Putamen (tissue), 1 donor: ENCODE data around the gene TMEM86B.
"Not testable (repeated sequence)": the region's sequence is repeated elsewhere in the genome, so short reads cannot be mapped to it uniquely, and the experiment has no call there.

Source experiments
- DNase-seq: peaks from one replicate; pipeline ENCODE4 v3.0.0-alpha.2; 2016; ENCODE audit warnings: low spot score

Gene TMEM86B

GRCh38 chr19:55241935-55242464 is 13.4 kb upstream of the TMEM86B start:
- no peak for DNase-seq

GRCh38 chr19:55241143-55241934 is 12.8 kb upstream of the TMEM86B start:
- DNase-seq: no peak

- DNase-seq: no peak
Measured at GRCh38 chr19:55240713-55241020, 12.1 kb upstream of the TMEM86B start.

- DNase-seq: no peak
Measured at GRCh38 chr19:55239004-55239403, 10.4 kb upstream of the TMEM86B start.

GRCh38 chr19:55238030-55238429 is 9.5 kb upstream of the TMEM86B start:
- DNase-seq: no peak

GRCh38 chr19:55232986-55233385 is 4.4 kb upstream of the TMEM86B start:
- no peak for DNase-seq

- DNase-seq: no peak
Measured at GRCh38 chr19:55232286-55232602, 3.7 kb upstream of the TMEM86B start.

GRCh38 chr19:55231391-55232285 is 3.1 kb upstream of the TMEM86B start:
- no peak for DNase-seq

- no peak for DNase-seq
Measured at GRCh38 chr19:55230780-55231179, 2.2 kb upstream of the TMEM86B start.

- DNase-seq: no peak
Measured at GRCh38 chr19:55230329-55230728, 1.8 kb upstream of the TMEM86B start.

- DNase-seq: no peak
Measured at GRCh38 chr19:55229789-55230182, 1.2 kb upstream of the TMEM86B start.

GRCh38 chr19:55229145-55229788 is 704 bp upstream of the TMEM86B start:
- DNase-seq: no peak

GRCh38 chr19:55228015-55228391 is 560 bp downstream of the TMEM86B start:
- no peak for DNase-seq

GRCh38 chr19:55227241-55228014 is 1.1 kb downstream of the TMEM86B start:
- no peak for DNase-seq

- no peak for DNase-seq
Measured at GRCh38 chr19:55226788-55227187, 1.8 kb downstream of the TMEM86B start.

GRCh38 chr19:55226273-55226672 is 2.3 kb downstream of the TMEM86B start:
- no peak for DNase-seq

- no peak for DNase-seq
Measured at GRCh38 chr19:55225415-55225958, 3.1 kb downstream of the TMEM86B start.

GRCh38 chr19:55224679-55225414 is 3.7 kb downstream of the TMEM86B start:
- DNase-seq: not testable (repeated sequence)

- DNase-seq: no peak
Measured at GRCh38 chr19:55224038-55224665, 4.4 kb downstream of the TMEM86B start.

- no peak for DNase-seq
Measured at GRCh38 chr19:55223291-55224037, 5.1 kb downstream of the TMEM86B start.
